Skin epidermis (tissue), 12 donors: ENCODE measurements around the gene TFF2.

Source experiments
- H3K27ac ChIP-seq, 21 experiments: fragments of 200-600 bp; sonication (generic) in 11 of 21; one replicate each; pipeline ENCODE4 v1.5.0; 2020; ENCODE audit warnings: mild to moderate bottlenecking in 3 of 21, inconsistent platforms in 2 of 21, moderate library complexity in 2 of 21
- H3K4me3 ChIP-seq, 7 experiments: fragments of 200-600 bp; sonication (generic) in 2 of 7; one replicate each; pipeline ENCODE4 v1.5.0; 2020; ENCODE audit warnings: inconsistent platforms in 2 of 7, mild to moderate bottlenecking in 2 of 7, moderate library complexity in 1 of 7

The TFF2 gene

GRCh38 chr21:42350927-42351426, at the start of gene TFF2:
Gene TFF2 (minus strand): TSS chr21:42350994. CDS start chr21:42350957, 37 bp downstream.
- Histone ChIP-seq H3K27ac (no peak within 1 kb of the TSS), H3K4me3 (no peak within 1 kb of the TSS)

GRCh38 chr21:42400525-42400924, 49.7 kb upstream of the TFF2 start:
- no peak overlapping the region for H3K4me3 ChIP-seq
- H3K27ac ChIP-seq: no peak overlapping the region

- H3K27ac ChIP-seq: no peak overlapping the region
- H3K4me3 ChIP-seq: no peak overlapping the region
Measured at GRCh38 chr21:42398436-42399028, 47.7 kb upstream of the TFF2 start.

GRCh38 chr21:42397746-42398394, 47.1 kb upstream of the TFF2 start:
- Histone ChIP-seq H3K27ac (no peak overlapping the region), H3K4me3 (no peak overlapping the region)

- H3K4me3 ChIP-seq: no peak overlapping the region
- H3K27ac ChIP-seq: no peak overlapping the region
Measured at GRCh38 chr21:42396799-42397745, 46.3 kb upstream of the TFF2 start.

- Histone ChIP-seq H3K4me3 (no peak within 1 kb of the TSS), H3K27ac (no peak within 1 kb of the TSS)
Measured at GRCh38 chr21:42395905-42396651, 45.3 kb upstream of the TFF2 start, which contains the start of gene TMPRSS3. Gene TMPRSS3 (minus strand): TSS chr21:42396052. CDS start chr21:42395417, 635 bp downstream.

- Histone ChIP-seq H3K4me3 (no peak overlapping the region), H3K27ac (no peak overlapping the region)
Measured at GRCh38 chr21:42395302-42395701, 44.5 kb upstream of the TFF2 start.

GRCh38 chr21:42393443-42393950, 42.7 kb upstream of the TFF2 start:
- no peak overlapping the region for H3K4me3 ChIP-seq
- no peak overlapping the region for H3K27ac ChIP-seq

- H3K27ac ChIP-seq: no peak overlapping the region
- H3K4me3 ChIP-seq: no peak overlapping the region
Measured at GRCh38 chr21:42392731-42393442, 42.1 kb upstream of the TFF2 start.

- no peak overlapping the region for H3K27ac ChIP-seq
- H3K4me3 ChIP-seq: no peak overlapping the region
Measured at GRCh38 chr21:42391297-42391696, 40.5 kb upstream of the TFF2 start.

GRCh38 chr21:42390696-42391095, 39.9 kb upstream of the TFF2 start:
- Histone ChIP-seq H3K27ac (no peak overlapping the region), H3K4me3 (no peak overlapping the region)

- Histone ChIP-seq H3K4me3 (no peak overlapping the region), H3K27ac (no peak overlapping the region)
Measured at GRCh38 chr21:42390193-42390592, 39.4 kb upstream of the TFF2 start.

GRCh38 chr21:42389449-42389835, 38.6 kb upstream of the TFF2 start:
- no peak overlapping the region for H3K4me3 ChIP-seq
- H3K27ac ChIP-seq: no peak overlapping the region

- H3K27ac ChIP-seq: no peak overlapping the region
- H3K4me3 ChIP-seq: no peak overlapping the region
Measured at GRCh38 chr21:42388740-42389448, 38.1 kb upstream of the TFF2 start.

GRCh38 chr21:42387843-42388340, 37.1 kb upstream of the TFF2 start:
- no peak overlapping the region for H3K4me3 ChIP-seq
- H3K27ac ChIP-seq: no peak overlapping the region

- Histone ChIP-seq H3K27ac (no peak overlapping the region), H3K4me3 (no peak overlapping the region)
Measured at GRCh38 chr21:42387164-42387563, 36.4 kb upstream of the TFF2 start.

GRCh38 chr21:42386034-42386591, 35.3 kb upstream of the TFF2 start:
- Histone ChIP-seq H3K4me3 (no peak overlapping the region), H3K27ac (no peak overlapping the region)

GRCh38 chr21:42385619-42386018, 34.8 kb upstream of the TFF2 start:
- H3K27ac ChIP-seq: no peak overlapping the region

More at GRCh38 chr21:42385619-42386018, 34.8 kb upstream of the TFF2 start:
- H3K4me3 ChIP-seq: no peak overlapping the region
